ENCODE measurements around the gene UFM1.

DNA sequence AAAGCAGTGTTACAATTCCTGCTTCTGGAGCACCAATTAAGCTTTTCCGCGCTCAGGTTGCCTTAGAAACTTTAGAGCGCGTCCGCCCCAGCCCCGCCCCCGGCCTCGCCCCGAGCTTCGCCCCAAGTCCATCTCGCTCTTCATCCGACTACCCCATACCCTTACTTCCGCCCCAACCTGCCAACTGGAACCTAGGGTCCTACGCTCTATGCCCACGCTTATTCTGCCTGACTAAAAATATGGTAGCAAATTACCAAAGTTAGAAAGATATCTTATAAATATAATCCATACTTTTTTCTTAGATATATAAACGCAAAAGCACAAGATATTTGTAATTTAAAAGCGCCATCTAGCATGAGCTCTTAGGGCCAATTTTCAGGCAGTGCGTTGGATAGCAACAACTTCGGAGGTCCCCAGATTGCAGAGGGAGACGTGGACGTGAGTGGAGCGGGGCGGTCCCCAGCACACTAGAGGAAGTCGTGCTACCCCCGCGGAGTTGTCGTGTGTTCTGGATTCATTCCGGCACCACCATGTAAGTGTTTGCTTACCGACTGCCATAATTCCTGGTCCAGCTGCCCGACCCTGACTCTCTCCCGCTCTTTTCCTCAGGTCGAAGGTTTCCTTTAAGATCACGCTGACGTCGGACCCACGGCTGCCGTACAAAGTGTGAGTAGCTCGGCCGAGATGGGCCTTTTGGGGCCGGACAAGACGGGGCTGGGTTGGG lies at the start of gene UFM1:
- TF ChIP-seq, protein P1, sequence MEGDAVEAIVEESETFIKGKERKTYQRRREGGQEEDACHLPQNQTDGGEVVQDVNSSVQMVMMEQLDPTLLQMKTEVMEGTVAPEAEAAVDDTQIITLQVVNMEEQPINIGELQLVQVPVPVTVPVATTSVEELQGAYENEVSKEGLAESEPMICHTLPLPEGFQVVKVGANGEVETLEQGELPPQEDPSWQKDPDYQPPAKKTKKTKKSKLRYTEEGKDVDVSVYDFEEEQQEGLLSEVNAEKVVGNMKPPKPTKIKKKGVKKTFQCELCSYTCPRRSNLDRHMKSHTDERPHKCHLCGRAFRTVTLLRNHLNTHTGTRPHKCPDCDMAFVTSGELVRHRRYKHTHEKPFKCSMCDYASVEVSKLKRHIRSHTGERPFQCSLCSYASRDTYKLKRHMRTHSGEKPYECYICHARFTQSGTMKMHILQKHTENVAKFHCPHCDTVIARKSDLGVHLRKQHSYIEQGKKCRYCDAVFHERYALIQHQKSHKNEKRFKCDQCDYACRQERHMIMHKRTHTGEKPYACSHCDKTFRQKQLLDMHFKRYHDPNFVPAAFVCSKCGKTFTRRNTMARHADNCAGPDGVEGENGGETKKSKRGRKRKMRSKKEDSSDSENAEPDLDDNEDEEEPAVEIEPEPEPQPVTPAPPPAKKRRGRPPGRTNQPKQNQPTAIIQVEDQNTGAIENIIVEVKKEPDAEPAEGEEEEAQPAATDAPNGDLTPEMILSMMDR (IDR thresholded peaks at IDR 0.05; ENCODE audit: low read length), result no peak
- no peak for TF ChIP-seq EZH2 (IDR thresholded peaks at IDR 0.05; ENCODE audit: borderline replicate concordance, low read length)

Measured in OCI-LY1 (cell line).